HL-60 (cell line): Measurements from ENCODE around the gene RFTN1.

Experiments used
- CTCF ChIP-seq: IDR thresholded peaks from one replicate; pipeline ENCODE4 v1.5.1; 2011; ENCODE audit warnings: low read length, control low read depth, inconsistent platforms; ENCODE audit not compliant: insufficient read depth
- GABPA ChIP-seq: IDR thresholded peaks from 2 replicates; pipeline ENCODE4 v1.6.1; 2012; ENCODE audit warnings: low read depth
- POLR2AphosphoS5 ChIP-seq: IDR thresholded peaks from 2 replicates; pipeline ENCODE4 v1.6.1; 2012; ENCODE audit warnings: low read depth
- REST ChIP-seq: IDR thresholded peaks from 2 replicates; pipeline ENCODE4 v1.6.1; 2012; ENCODE audit warnings: low read depth; ENCODE audit not compliant: insufficient replicate concordance

GRCh38 chr3:16478516-16478915, 35.0 kb downstream of the RFTN1 start:
- TF ChIP-seq CTCF, result no peak
- TF ChIP-seq REST, result no peak
- TF ChIP-seq POLR2AphosphoS5, result no peak
- TF ChIP-seq GABPA, result no peak
